Activated CD8-positive, alpha-beta memory T cell treated with anti-CD3 and anti-CD28 coated beads, Interleukin-2, amount 50 U/mL, for 24 hours (primary cell): ENCODE measurements around the gene RAMP2.
"Not testable (repeated sequence)": the region's sequence is repeated elsewhere in the genome, so short reads cannot be mapped to it uniquely, and the experiment has no call there.

Experiments used
- DNase-seq: peaks from one replicate; pipeline ENCODE4 v3.0.0-alpha.2; 2020; ENCODE audit errors: extremely low read depth

The RAMP2 gene

GRCh38 chr17:42760652-42761581 is at the start of gene RAMP2:
RAMP2 (plus strand) TSS chr17:42761227; CDS start chr17:42761262, 35 bp downstream.
- DNase-seq, result no peak

GRCh38 chr17:42720996-42721583 is 39.9 kb upstream of the RAMP2 start:
- no peak for DNase-seq

- no peak for DNase-seq
Measured at GRCh38 chr17:42723636-42724035, 37.4 kb upstream of the RAMP2 start.

GRCh38 chr17:42725143-42725542 is 35.9 kb upstream of the RAMP2 start:
- DNase-seq, result no peak

- no peak for DNase-seq
Measured at GRCh38 chr17:42740699-42741098, 20.3 kb upstream of the RAMP2 start.

- not testable (repeated sequence) for DNase-seq
Measured at GRCh38 chr17:42742916-42743315, 18.1 kb upstream of the RAMP2 start.

GRCh38 chr17:42743595-42744282 is 17.3 kb upstream of the RAMP2 start:
- DNase-seq, result no peak

GRCh38 chr17:42744283-42744805 is 16.7 kb upstream of the RAMP2 start:
- DNase-seq, result peak; percentile 25

- peak; percentile 70 for DNase-seq
Measured at GRCh38 chr17:42744806-42745617, 16.0 kb upstream of the RAMP2 start, which contains the start of gene EZH1. EZH1 (minus strand) TSS chr17:42745040; CDS start chr17:42728941, 16,099 bp downstream.

- DNase-seq, result no peak
Measured at GRCh38 chr17:42748202-42748907, 12.7 kb upstream of the RAMP2 start.

GRCh38 chr17:42748908-42749798 is 11.9 kb upstream of the RAMP2 start:
- DNase-seq, result no peak

GRCh38 chr17:42750739-42751344 is 10.2 kb upstream of the RAMP2 start:
- DNase-seq, result no peak

- no peak for DNase-seq
Measured at GRCh38 chr17:42751628-42752027, 9.4 kb upstream of the RAMP2 start.

GRCh38 chr17:42754782-42755181 is 6.2 kb upstream of the RAMP2 start:
- no peak for DNase-seq

GRCh38 chr17:42759982-42760651 is 910 bp upstream of the RAMP2 start:
- no peak for DNase-seq

- DNase-seq, result no peak
Measured at GRCh38 chr17:42761638-42762037, 611 bp downstream of the RAMP2 start.

GRCh38 chr17:42766124-42766523 is 5.1 kb downstream of the RAMP2 start:
- no peak for DNase-seq

- no peak for DNase-seq
Measured at GRCh38 chr17:42767512-42767911, 6.5 kb downstream of the RAMP2 start.

GRCh38 chr17:42768006-42768405 is 7.0 kb downstream of the RAMP2 start:
- not testable (repeated sequence) for DNase-seq
